Subcutaneous adipose tissue (tissue), 4 donors: ENCODE measurements around the gene HHEX. TPM values are rescaled to one million over a fixed set of nuclear protein-coding genes. Genes with fewer than 3 reads are reported as not detected.

Experiments used
- CTCF ChIP-seq: fragments of 450-650 bp; IDR thresholded peaks from one replicate; pipeline ENCODE4 v1.5.1; 2016; ENCODE audit warnings: low read depth, mild to moderate bottlenecking, control low read depth, antibody characterized with exemption, moderate library complexity
- small RNA-seq: library from RNA; depleted of rRNA; stranded (forward); fragments of <200 nt; gene quantifications from one replicate; pipeline ENCODE3, GENCODE V24; 2016
- total RNA-seq, 4 donors: library from RNA; depleted of rRNA; stranded (reverse); fragments of >200 nt; gene quantifications; one replicate each; pipeline ENCODE4 v1.1.0, GENCODE V29; 2016

Gene HHEX
- total RNA-seq, 4 donors from 2014 or later, result 5.8 to 14.1 (median 7.4) TPM

- no peak for TF ChIP-seq CTCF
These were observed 51.0 kb downstream of the HHEX start for GRCh38 chr10:92740762-92741161.

- TF ChIP-seq CTCF, result no peak
These were observed 52.8 kb downstream of the HHEX start for GRCh38 chr10:92742331-92743228.

Small RNA genes lying within 50 kb of the gene (small RNA-seq; reads per million reads assigned to genes)
- gene RF00019 (0.49 reads per million), gene RN7SL644P (not detected)

Other genes with a start within 250 kb of the HHEX start
- 10 to 100 TPM; 21.2 to 37.3 (median 22.5) TPM for gene IDE, start 115.9 kb upstream of the HHEX start, total RNA-seq
- 1 to 10 TPM in 2 of 4 donors, under 1 TPM in 2; 0.33 to 3.1 (median 1.6) TPM for gene KIF11, start 96.8 kb upstream of the HHEX start, total RNA-seq
- 100 to 1,000 TPM in 1 of 4 donors, 10 to 100 TPM in 2, 1 to 10 TPM in 1; 9.7 to 760 (median 13.7) TPM for gene EXOC6, start 158.6 kb downstream of the HHEX start, total RNA-seq